Measurements from ENCODE around the gene PLCD3. TPM values are rescaled to one million over a fixed set of nuclear protein-coding genes. Genes with fewer than 3 reads are reported as not detected.

The PLCD3 gene
- total and polyA plus RNA-seq, 2 of the 13 experiments (the other 11 are each of a cell fraction or from before 2014, with no cell fraction given), result 11.3 to 39.1 TPM

DNA sequence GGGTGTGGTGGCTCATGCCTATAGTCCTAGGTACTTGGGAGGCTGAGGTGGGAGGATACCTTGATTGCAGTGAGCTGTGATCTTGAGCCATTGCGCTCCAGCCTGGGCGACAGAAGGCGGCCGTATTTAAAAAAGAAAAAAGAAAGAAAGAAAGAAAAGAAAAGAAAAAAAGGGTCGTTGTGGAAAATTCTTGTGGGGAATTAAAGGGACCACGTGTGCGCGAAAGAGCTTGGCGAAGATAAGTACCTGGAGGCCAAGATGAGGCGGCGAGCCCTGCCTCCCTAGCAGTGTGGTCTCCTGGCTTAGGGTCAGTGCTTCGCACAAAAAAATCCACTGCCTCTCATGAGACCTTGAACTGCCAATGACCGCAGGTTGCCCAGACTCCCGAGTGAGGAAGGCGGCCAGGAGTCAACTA lies 71.9 kb downstream of the PLCD3 start (continued):
- no peak for TF ChIP-seq HDAC2 (CRISPR knock-in tag; IDR thresholded peaks at IDR 0.05)
- TF ChIP-seq PRPF4 (IDR thresholded peaks at IDR 0.05; ENCODE audit: low read depth, low read length, poor library complexity, severe bottlenecking), result no peak
- no peak for TF ChIP-seq KDM5A (IDR thresholded peaks at IDR 0.05; ENCODE audit: borderline replicate concordance, low read length)
- TF ChIP-seq, protein P1, sequence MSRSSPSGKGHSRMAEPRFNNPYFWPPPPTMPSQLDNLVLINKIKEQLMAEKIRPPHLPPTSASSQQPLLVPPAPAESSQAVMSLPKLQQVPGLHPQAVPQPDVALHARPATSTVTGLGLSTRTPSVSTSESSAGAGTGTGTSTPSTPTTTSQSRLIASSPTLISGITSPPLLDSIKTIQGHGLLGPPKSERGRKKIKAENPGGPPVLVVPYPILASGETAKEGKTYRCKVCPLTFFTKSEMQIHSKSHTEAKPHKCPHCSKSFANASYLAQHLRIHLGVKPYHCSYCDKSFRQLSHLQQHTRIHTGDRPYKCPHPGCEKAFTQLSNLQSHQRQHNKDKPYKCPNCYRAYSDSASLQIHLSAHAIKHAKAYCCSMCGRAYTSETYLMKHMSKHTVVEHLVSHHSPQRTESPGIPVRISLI (CRISPR knock-in tag; IDR thresholded peaks at IDR 0.05; ENCODE audit: borderline replicate concordance), result peak; percentile 71; the same call in 1 of the 2 replicates
- TF ChIP-seq ZNF615 (CRISPR knock-in tag; IDR thresholded peaks at IDR 0.05; ENCODE audit: borderline replicate concordance), result no peak
- TF ChIP-seq ZNF713 (CRISPR knock-in tag; IDR thresholded peaks at IDR 0.05), result no peak
- TF ChIP-seq XBP1 (CRISPR knock-in tag; IDR thresholded peaks at IDR 0.05), result 0 out of 2 replicates have a peak, but pooled peaks have one; percentile 67
- TF ChIP-seq ZNF574 (CRISPR knock-in tag; IDR thresholded peaks at IDR 0.05), result no peak
- TF ChIP-seq ZNF720 (CRISPR knock-in tag; IDR thresholded peaks at IDR 0.05), result no peak
- no peak for TF ChIP-seq ZFP36 (IDR thresholded peaks at IDR 0.05; ENCODE audit: borderline replicate concordance, low read depth, low read length, partially characterized antibody)
- TF ChIP-seq ZNF260 (CRISPR knock-in tag; IDR thresholded peaks at IDR 0.05; ENCODE audit: borderline replicate concordance, low read depth), result no peak
- TF ChIP-seq ZNF44 (CRISPR knock-in tag; IDR thresholded peaks at IDR 0.05), result no peak
- 0 out of 2 replicates have a peak, but pooled peaks have one; percentile 2 for TF ChIP-seq SNAI1 (CRISPR knock-in tag; IDR thresholded peaks at IDR 0.05; ENCODE audit: borderline replicate concordance)
- TF ChIP-seq HNF4G (IDR thresholded peaks at IDR 0.05; ENCODE audit: borderline replicate concordance, low read depth, low read length), result no peak
- no peak for TF ChIP-seq HNF4G (CRISPR knock-in tag; IDR thresholded peaks at IDR 0.05; ENCODE audit: borderline replicate concordance, low read depth)
- 0 out of 2 replicates have a peak, but pooled peaks have one; percentile 22 for TF ChIP-seq ZBTB3 (CRISPR knock-in tag; IDR thresholded peaks at IDR 0.05; ENCODE audit: borderline replicate concordance, low read depth)
- TF ChIP-seq MXD1 (CRISPR knock-in tag; IDR thresholded peaks at IDR 0.05), result 0 out of 2 replicates have a peak, but pooled peaks have one; percentile 59
- TF ChIP-seq ZUFSP (CRISPR knock-in tag; IDR thresholded peaks at IDR 0.05; ENCODE audit: borderline replicate concordance), result 0 out of 2 replicates have a peak, but pooled peaks have one; percentile 64
- no peak for TF ChIP-seq SKIL (CRISPR knock-in tag; IDR thresholded peaks at IDR 0.05; ENCODE audit: borderline replicate concordance)
- TF ChIP-seq ZFP82 (CRISPR knock-in tag; IDR thresholded peaks at IDR 0.05; ENCODE audit: borderline replicate concordance), result no peak
- TF ChIP-seq MBD4 (IDR thresholded peaks at IDR 0.05; ENCODE audit: borderline replicate concordance, low read length), result no peak
- no peak for TF ChIP-seq HHEX (CRISPR knock-in tag; IDR thresholded peaks at IDR 0.05)
